Measurements from ENCODE around the gene TMEM219.

DNA sequence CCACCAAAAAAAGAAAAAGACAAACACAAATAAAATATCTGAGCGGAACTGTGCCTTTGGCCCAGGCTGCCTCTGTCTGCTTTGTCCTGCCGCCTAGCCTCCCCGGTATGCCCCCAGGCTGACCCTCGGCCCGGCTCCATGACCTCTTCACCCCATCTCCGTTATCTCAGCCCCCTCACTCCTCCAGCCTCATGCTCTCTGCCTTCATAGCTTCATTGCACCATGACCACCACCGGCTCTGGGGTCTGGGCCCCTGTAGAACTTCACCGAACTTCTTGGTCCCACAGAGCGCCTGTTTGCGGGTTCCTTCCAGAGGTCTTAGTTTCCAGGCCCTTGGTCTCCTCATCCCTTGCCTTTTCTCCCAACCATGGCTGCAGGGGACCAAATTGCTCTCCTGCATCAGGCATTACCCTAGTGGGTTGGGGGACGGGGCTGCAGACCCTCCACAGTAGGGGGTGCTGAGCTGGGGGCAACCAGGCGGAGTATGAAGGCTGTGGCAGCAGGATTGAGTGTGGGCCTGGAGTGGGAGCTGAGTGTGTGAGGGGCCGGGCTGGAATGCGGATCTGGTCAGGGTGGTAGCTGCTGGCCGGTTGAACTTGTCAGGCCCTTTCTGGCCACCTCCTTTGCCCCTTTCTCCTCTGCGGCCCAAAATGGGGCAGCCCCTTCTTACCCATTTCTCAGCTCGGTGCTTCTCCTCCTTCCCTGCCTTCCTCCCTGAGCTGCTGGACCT, 26.6 kb downstream of the TMEM219 start:
- TF ChIP-seq POLR2A (IDR thresholded peaks at IDR 0.05; ENCODE audit: low read length) (no peak), GATA1 (IDR thresholded peaks at IDR 0.05; ENCODE audit: low read depth, low read length) (no peak)

All from erythroblast (primary cell).